ENCODE measurements around the gene PRICKLE3. TPM values are rescaled to one million over a fixed set of nuclear protein-coding genes. Genes with fewer than 3 reads are reported as not detected.
A peak's percentile ranks its signal among the peaks of the same experiment; 100 is the strongest.

Gene PRICKLE3
- 16.4 TPM for total RNA-seq
- long read RNA-seq, partial matches to known transcripts = 2 of 14 reads
- long read RNA-seq, other reads (novel, unspliced or antisense) = 7 of 14 reads

- peak; percentile 51 for TF ChIP-seq CTCF (IDR thresholded peaks at IDR 0.05)
- Histone ChIP-seq H3K27me3 (no peaks in the 10 kb centered on the region), H3K27ac (peak within 1 kb of the TSS; percentile 73), H3K36me3 (peaks cover 6% of the 10 kb centered on the region), H3K4me1 (peaks cover 4% of the 10 kb centered on the region), H3K9me3 (no peaks in the 10 kb centered on the region), H3K4me3 (peak within 1 kb of the TSS; percentile 57)
- DNase-seq (peak; percentile 93), ATAC-seq (peak; percentile 65)
- intact Hi-C loops (cut with DNase I) = no loop called here
Observed at GRCh38 chrX:49186125-49187027, at the start of gene PRICKLE3. Gene PRICKLE3 (minus strand): TSS chrX:49186373. CDS start chrX:49186297, 76 bp downstream.

- Histone ChIP-seq H3K9me3 (no peaks in the 10 kb centered on the region), H3K27me3 (no peaks in the 10 kb centered on the region), H3K27ac (no peak overlapping the region), H3K4me3 (no peak overlapping the region), H3K4me1 (no peaks in the 10 kb centered on the region), H3K36me3 (no peaks in the 10 kb centered on the region)
- intact Hi-C loops (cut with DNase I) = no loop called here
- TF ChIP-seq CTCF (IDR thresholded peaks at IDR 0.05) = no peak
- DNase-seq (no peak), ATAC-seq (no peak)
Observed at GRCh38 chrX:49233887-49234555, 47.8 kb upstream of the PRICKLE3 start.

GRCh38 chrX:49233176-49233575, 47.0 kb upstream of the PRICKLE3 start, which contains the start of gene CACNA1F:
Gene CACNA1F (minus strand): TSS chrX:49233340. CDS start chrX:49233309, 31 bp downstream.
- H3K4me1 ChIP-seq = no peaks in the 10 kb centered on the region
- no peak within 1 kb of the TSS for H3K4me3 ChIP-seq
- TF ChIP-seq CTCF (IDR thresholded peaks at IDR 0.05) = no peak
- H3K27ac ChIP-seq = no peak within 1 kb of the TSS
- H3K27me3 ChIP-seq = no peaks in the 10 kb centered on the region
- ATAC-seq (no peak), DNase-seq (no peak)
- intact Hi-C loops (cut with DNase I) = no loop called here
- H3K36me3 ChIP-seq = no peaks in the 10 kb centered on the region
- H3K9me3 ChIP-seq = no peaks in the 10 kb centered on the region

- Histone ChIP-seq H3K27me3 (no peaks in the 10 kb centered on the region), H3K27ac (no peak overlapping the region), H3K36me3 (no peaks in the 10 kb centered on the region), H3K9me3 (no peaks in the 10 kb centered on the region), H3K4me1 (no peaks in the 10 kb centered on the region), H3K4me3 (no peak overlapping the region)
- intact Hi-C loops (cut with DNase I) = no loop called here
- DNase-seq (no peak), ATAC-seq (no peak)
- TF ChIP-seq CTCF (IDR thresholded peaks at IDR 0.05) = no peak
Observed at GRCh38 chrX:49232525-49232924, 46.4 kb upstream of the PRICKLE3 start.

- TF ChIP-seq CTCF (IDR thresholded peaks at IDR 0.05) = no peak
- no peak overlapping the region for H3K27ac ChIP-seq
- ATAC-seq = no peak
- no peaks in the 10 kb centered on the region for H3K27me3 ChIP-seq
- H3K4me1 ChIP-seq = no peaks in the 10 kb centered on the region
- H3K4me3 ChIP-seq = no peak overlapping the region
- DNase-seq = no peak
- intact Hi-C loops (cut with DNase I) = no loop called here
- H3K9me3 ChIP-seq = no peaks in the 10 kb centered on the region
- H3K36me3 ChIP-seq = no peaks in the 10 kb centered on the region
Observed at GRCh38 chrX:49231333-49232000, 45.3 kb upstream of the PRICKLE3 start.
